D721Med (cell line): ENCODE measurements around the gene PLA2G2C.
A peak's percentile ranks its signal among the peaks of the same experiment; 100 is the strongest.

Experiments
- DNase-seq: peaks from one replicate; pipeline ENCODE4 v3.0.0; 2011; ENCODE audit warnings: low spot score; ENCODE audit not compliant: insufficient read length
- FAIRE-seq: peaks from 2 replicates; lab custom pipeline; 2011; peaks lifted over from hg19 to GRCh38; lab: Jason Lieb, UNC
- CTCF ChIP-seq: IDR thresholded peaks from 2 replicates; pipeline ENCODE4 v1.5.1; 2012; ENCODE audit warnings: mild to moderate bottlenecking, control low read depth; ENCODE audit not compliant: insufficient read depth; ENCODE audit errors: missing control alignments

Gene PLA2G2C

GRCh38 chr1:20197329-20197791 lies 11.0 kb upstream of the PLA2G2C start:
- TF ChIP-seq CTCF, result no peak
- FAIRE-seq (no peak), DNase-seq (no peak)

GRCh38 chr1:20195462-20195780 lies 9.1 kb upstream of the PLA2G2C start:
- FAIRE-seq, result no peak
- no peak for TF ChIP-seq CTCF
- no peak for DNase-seq

- FAIRE-seq, result no peak
- TF ChIP-seq CTCF, result peak; percentile 74
- no peak for DNase-seq
These were observed 8.6 kb upstream of the PLA2G2C start for GRCh38 chr1:20194757-20195461.

- FAIRE-seq, result no peak
- TF ChIP-seq CTCF, result no peak
These were observed 7.9 kb upstream of the PLA2G2C start for GRCh38 chr1:20194224-20194623.

GRCh38 chr1:20192871-20193411 lies 6.6 kb upstream of the PLA2G2C start:
- TF ChIP-seq CTCF, result no peak
- FAIRE-seq (no peak), DNase-seq (no peak)

More at GRCh38 chr1:20194224-20194623, 7.9 kb upstream of the PLA2G2C start:
- DNase-seq, result no peak

- no peak for TF ChIP-seq CTCF
- DNase-seq (no peak), FAIRE-seq (no peak)
These were observed 6.0 kb upstream of the PLA2G2C start for GRCh38 chr1:20192364-20192763.

- FAIRE-seq, result no peak
- no peak for DNase-seq
- no peak for TF ChIP-seq CTCF
These were observed 5.0 kb upstream of the PLA2G2C start for GRCh38 chr1:20191266-20191825.
